Peyer's patch (tissue), 4 donors: Measurements from ENCODE around the gene PTPN22.

ENCODE experiments used
- POLR2A ChIP-seq, 2 donors: fragments of 450-650 bp; IDR thresholded peaks; one replicate each; pipeline ENCODE4 v1.5.1; 2017; ENCODE audit warnings: antibody characterized with exemption in 2 of 2, mild to moderate bottlenecking in 2 of 2, moderate library complexity in 2 of 2
- TF ChIP-seq, protein P1 (sequence below), 6 experiments: fragments of 450-650 bp in 4 of 6; fragments of 200-600 bp in 2 of 6; sonication (generic) in 1 of 6; IDR thresholded peaks; one replicate each; pipeline ENCODE4 v1.5.1; 2017 to 2019; ENCODE audit warnings: antibody characterized with exemption in 6 of 6, mild to moderate bottlenecking in 3 of 6, moderate library complexity in 1 of 6

DNA sequence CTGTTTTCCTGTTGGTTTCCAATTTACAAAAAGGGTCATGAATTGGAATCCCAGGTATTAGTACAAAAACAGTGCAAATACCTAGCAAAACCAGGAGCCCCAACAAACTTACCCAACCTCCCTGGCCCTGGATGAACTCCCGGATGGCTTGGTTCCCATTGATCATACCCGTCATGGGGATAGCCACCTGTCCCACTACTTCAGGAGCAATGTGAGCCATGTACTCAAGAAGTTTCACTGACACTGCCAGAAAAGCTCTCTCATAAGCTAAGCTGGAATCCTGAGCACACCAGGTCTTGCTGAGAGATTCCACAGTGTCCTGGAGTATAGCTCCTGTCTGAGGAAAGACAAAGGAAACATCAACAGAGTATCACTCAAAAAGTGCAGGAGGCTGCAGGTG is 10.1 kb upstream of the PTPN22 start:
- no peak for TF ChIP-seq POLR2A (IDR thresholded peaks at IDR 0.05)
- TF ChIP-seq, protein P1, sequence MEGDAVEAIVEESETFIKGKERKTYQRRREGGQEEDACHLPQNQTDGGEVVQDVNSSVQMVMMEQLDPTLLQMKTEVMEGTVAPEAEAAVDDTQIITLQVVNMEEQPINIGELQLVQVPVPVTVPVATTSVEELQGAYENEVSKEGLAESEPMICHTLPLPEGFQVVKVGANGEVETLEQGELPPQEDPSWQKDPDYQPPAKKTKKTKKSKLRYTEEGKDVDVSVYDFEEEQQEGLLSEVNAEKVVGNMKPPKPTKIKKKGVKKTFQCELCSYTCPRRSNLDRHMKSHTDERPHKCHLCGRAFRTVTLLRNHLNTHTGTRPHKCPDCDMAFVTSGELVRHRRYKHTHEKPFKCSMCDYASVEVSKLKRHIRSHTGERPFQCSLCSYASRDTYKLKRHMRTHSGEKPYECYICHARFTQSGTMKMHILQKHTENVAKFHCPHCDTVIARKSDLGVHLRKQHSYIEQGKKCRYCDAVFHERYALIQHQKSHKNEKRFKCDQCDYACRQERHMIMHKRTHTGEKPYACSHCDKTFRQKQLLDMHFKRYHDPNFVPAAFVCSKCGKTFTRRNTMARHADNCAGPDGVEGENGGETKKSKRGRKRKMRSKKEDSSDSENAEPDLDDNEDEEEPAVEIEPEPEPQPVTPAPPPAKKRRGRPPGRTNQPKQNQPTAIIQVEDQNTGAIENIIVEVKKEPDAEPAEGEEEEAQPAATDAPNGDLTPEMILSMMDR (IDR thresholded peaks at IDR 0.05), result no peak
